Natural killer cell (primary cell): ENCODE data around the gene CCNJL. TPM values are rescaled to one million over a fixed set of nuclear protein-coding genes. Genes with fewer than 3 reads are reported as not detected.

Experiments
- ATAC-seq, 3 donors: fragments of 150-1000 bp in 2 of 3; fragments of 200-7000 bp in 1 of 3; cut with Tn5 transposase; 1 replicate in 1 of 3; 2 replicates in 2 of 3; pipeline ENCODE4 v1.10.0; 2021; ENCODE audit warnings: mild to moderate bottlenecking in 2 of 3, moderate library complexity in 2 of 3
- DNase-seq, 2 donors: peaks; one replicate each; pipeline versions ENCODE4 v3.0.0 to v3.0.0-alpha.2; 2013 to 2021; ENCODE audit warnings: mixed read lengths in 1 of 2
- H3K27ac ChIP-seq: one replicate; pipeline ENCODE4 v1.5.1; 2013; ENCODE audit warnings: mild to moderate bottlenecking, low read length
- H3K27me3 ChIP-seq: one replicate; pipeline ENCODE4 v1.6.1; 2013; ENCODE audit warnings: low read length; ENCODE audit not compliant: control insufficient read depth, insufficient read depth
- H3K36me3 ChIP-seq: one replicate; pipeline ENCODE4 v1.6.1; 2013; ENCODE audit warnings: low read length; ENCODE audit not compliant: control insufficient read depth, insufficient read depth
- H3K4me1 ChIP-seq: one replicate; pipeline ENCODE4 v1.6.1; 2013; ENCODE audit warnings: low read length; ENCODE audit not compliant: control insufficient read depth, insufficient read depth
- H3K4me3 ChIP-seq: one replicate; pipeline ENCODE4 v1.5.1; 2013; ENCODE audit warnings: low read length
- H3K9me3 ChIP-seq: one replicate; pipeline ENCODE4 v1.6.1; 2013; ENCODE audit warnings: low read length; ENCODE audit not compliant: control insufficient read depth, insufficient read depth
- H3K27ac Mint-ChIP-seq, 2 donors: one replicate each; pipeline ENCODE4 v1.8.0; 2022; ENCODE audit warnings: mild to moderate bottlenecking in 2 of 2, mixed read lengths in 2 of 2, moderate library complexity in 1 of 2
- H3K27me3 Mint-ChIP-seq, 2 donors: one replicate each; pipeline ENCODE4 v1.8.0; 2022; ENCODE audit warnings: low read depth in 2 of 2, mixed read lengths in 2 of 2
- H3K36me3 Mint-ChIP-seq: one replicate; pipeline ENCODE4 v1.8.0; 2022; ENCODE audit warnings: mixed read lengths
- H3K4me1 Mint-ChIP-seq, 2 donors: one replicate each; pipeline ENCODE4 v1.8.0; 2022; ENCODE audit warnings: mixed read lengths in 2 of 2
- H3K4me3 Mint-ChIP-seq: one replicate; pipeline ENCODE4 v1.8.0; 2022; ENCODE audit warnings: mild to moderate bottlenecking, moderate library complexity, mixed read lengths
- H3K9me3 Mint-ChIP-seq, 2 donors: one replicate each; pipeline ENCODE4 v1.8.0; 2022; ENCODE audit warnings: mixed read lengths in 2 of 2
- CTCF ChIP-seq: fragments of 200-600 bp; IDR thresholded peaks from one replicate; pipeline ENCODE4 v1.8.0; 2022; ENCODE audit warnings: antibody characterized with exemption
- WGBS: methylation state at CpG from one replicate; pipeline ENCODE4 v1.1.7; 2013; ENCODE audit warnings: missing lambda C conversion rate; ENCODE audit not compliant: insufficient coverage; 5-methylcytosine and 5-hydroxymethylcytosine counted together
- intact Hi-C: fragments of 100-400 bp; cut with micrococcal nuclease; formaldehyde crosslinking; loops from one replicate; pipeline ENCODE4 v1.14.2; 2022
- total RNA-seq, 4 donors: library from RNA; stranded (reverse); fragments of 120-200 nt in 1 of 4; gene quantifications; one replicate each; pipeline versions ENCODE4 v1.2.3 to v1.2.4, GENCODE V29; 2013 to 2022

CCNJL gene
- total RNA-seq, 3 donors from 2014 or later (not counting 1 experiment from before 2014, with no cell fraction given) = 19.9 to 32.1 (median 20.7) TPM

GRCh38 chr5:160318409-160318808 is 6.0 kb upstream of the CCNJL start:
- WGBS = 100% methylated on average over 1 of the region's 4 CpGs
- peaks cover 0 to under 1% of the 10 kb centered on the region in 2 donors for H3K4me1 Mint-ChIP-seq
- no peak overlapping the region for H3K27ac ChIP-seq
- DNase-seq = no peak
- H3K9me3 ChIP-seq = no peaks in the 10 kb centered on the region
- H3K36me3 ChIP-seq = no peaks in the 10 kb centered on the region
- intact Hi-C loops = no loop called here
- no peak for ATAC-seq
- H3K36me3 Mint-ChIP-seq = no peaks in the 10 kb centered on the region
- H3K4me3 ChIP-seq = no peak overlapping the region
- H3K9me3 Mint-ChIP-seq = no peaks in the 10 kb centered on the region
- H3K4me1 ChIP-seq = no peaks in the 10 kb centered on the region
- peaks cover 0 to 2% of the 10 kb centered on the region in 2 donors for H3K27me3 Mint-ChIP-seq
- no peaks in the 10 kb centered on the region for H3K27me3 ChIP-seq
- no peak overlapping the region for H3K27ac Mint-ChIP-seq
- no peak for TF ChIP-seq CTCF
- no peak overlapping the region for H3K4me3 Mint-ChIP-seq

DNA sequence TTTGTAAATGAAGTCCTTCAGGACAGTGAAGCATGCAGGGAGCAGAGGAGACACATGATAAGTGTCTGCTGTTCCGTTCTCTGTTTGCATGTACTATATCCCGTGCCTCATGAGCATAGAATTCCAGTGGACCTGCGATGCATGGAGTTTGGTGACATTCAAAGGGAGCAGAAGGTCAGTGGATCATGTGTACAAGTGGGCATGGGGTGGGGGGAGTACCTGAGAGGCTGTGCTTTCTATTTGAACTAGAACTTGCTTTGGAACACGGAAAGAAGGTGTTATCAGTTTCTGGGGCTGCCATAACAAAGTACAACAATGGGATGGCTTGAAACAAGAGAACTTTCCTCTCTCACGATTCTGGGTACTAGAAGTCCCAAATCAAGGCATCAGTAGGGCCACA is 5.1 kb upstream of the CCNJL start:
- H3K9me3 ChIP-seq = no peaks in the 10 kb centered on the region
- no peaks in the 10 kb centered on the region for H3K36me3 ChIP-seq
- DNase-seq (no peak), ATAC-seq (no peak)
- TF ChIP-seq CTCF = no peak
- H3K4me3 ChIP-seq = no peak overlapping the region
- Mint-ChIP-seq H3K9me3 (no peaks in the 10 kb centered on the region), H3K36me3 (no peaks in the 10 kb centered on the region), H3K27me3 (peaks cover 0 to 5% of the 10 kb centered on the region in 2 donors), H3K27ac (no peak overlapping the region), H3K4me3 (no peak overlapping the region), H3K4me1 (peaks cover 9% of the 10 kb centered on the region in 2 donors)
- peaks cover 5% of the 10 kb centered on the region for H3K4me1 ChIP-seq
- intact Hi-C loops = no loop called here
- no peaks in the 10 kb centered on the region for H3K27me3 ChIP-seq
- 88% methylated on average over 5 of the region's 5 CpGs for WGBS
- H3K27ac ChIP-seq = no peak overlapping the region

GRCh38 chr5:160315968-160316367 is 3.6 kb upstream of the CCNJL start:
- no peaks in the 10 kb centered on the region for H3K36me3 ChIP-seq
- Mint-ChIP-seq H3K4me3 (no peak overlapping the region), H3K36me3 (no peaks in the 10 kb centered on the region), H3K9me3 (no peaks in the 10 kb centered on the region), H3K4me1 (peaks cover 17% of the 10 kb centered on the region in 2 donors), H3K27ac (no peak overlapping the region), H3K27me3 (peaks cover 0 to 4% of the 10 kb centered on the region in 2 donors)
- no peak overlapping the region for H3K4me3 ChIP-seq
- H3K27ac ChIP-seq = no peak overlapping the region
- peaks cover 13% of the 10 kb centered on the region for H3K4me1 ChIP-seq
- no peak for ATAC-seq
- H3K27me3 ChIP-seq = no peaks in the 10 kb centered on the region
- no peak for DNase-seq
- 0% methylated on average over 1 of the region's 1 CpG for WGBS
- intact Hi-C loops = no loop called here
- no peak for TF ChIP-seq CTCF
- no peaks in the 10 kb centered on the region for H3K9me3 ChIP-seq
